ENCODE measurements around the gene NCEH1.
"Not testable (repeated sequence)": the region's sequence is repeated elsewhere in the genome, so short reads cannot be mapped to it uniquely, and the experiment has no call there.

The NCEH1 gene

DNA sequence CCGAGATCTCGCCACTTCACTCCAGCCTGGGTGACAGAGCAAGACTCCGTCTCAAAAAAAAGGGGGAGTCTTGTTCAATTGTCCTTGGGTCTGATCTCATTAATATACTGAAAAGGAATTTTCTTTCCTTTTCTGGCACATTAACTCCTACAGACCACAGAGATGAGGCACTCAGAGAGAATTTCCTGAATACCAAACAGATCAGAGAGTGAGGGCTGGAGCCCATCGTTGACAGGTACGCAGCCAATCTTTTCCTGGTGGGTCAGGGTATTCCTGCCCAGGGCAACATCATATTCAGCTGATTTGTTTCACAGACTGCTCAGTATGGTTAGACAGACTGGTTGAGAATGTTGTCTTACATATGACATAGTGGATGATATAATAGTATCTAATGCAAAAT, 104.8 kb downstream of the NCEH1 start:
- Mint-ChIP-seq H3K36me3 (peaks cover 5% of the 10 kb centered on the region), H3K27me3 (no peaks in the 10 kb centered on the region), H3K4me1 (ENCODE audit: low read depth) (peaks cover 7% of the 10 kb centered on the region), H3K4me3 (no peak overlapping the region), H3K27ac (no peak overlapping the region), H3K9me3 (ENCODE audit: low read depth) (peaks cover 7% of the 10 kb centered on the region)

- Mint-ChIP-seq H3K27me3 (no peaks in the 10 kb centered on the region), H3K4me3 (no peak overlapping the region), H3K4me1 (ENCODE audit: low read depth) (peaks cover 7% of the 10 kb centered on the region), H3K9me3 (ENCODE audit: low read depth) (no peaks in the 10 kb centered on the region), H3K27ac (no peak overlapping the region), H3K36me3 (no peaks in the 10 kb centered on the region)
These were observed 105.8 kb downstream of the NCEH1 start for GRCh38 chr3:172604895-172605646.

GRCh38 chr3:172601066-172601832, 109.6 kb downstream of the NCEH1 start:
- Mint-ChIP-seq H3K36me3 (no peaks in the 10 kb centered on the region), H3K27ac (no peak overlapping the region), H3K4me3 (no peak overlapping the region)

DNA sequence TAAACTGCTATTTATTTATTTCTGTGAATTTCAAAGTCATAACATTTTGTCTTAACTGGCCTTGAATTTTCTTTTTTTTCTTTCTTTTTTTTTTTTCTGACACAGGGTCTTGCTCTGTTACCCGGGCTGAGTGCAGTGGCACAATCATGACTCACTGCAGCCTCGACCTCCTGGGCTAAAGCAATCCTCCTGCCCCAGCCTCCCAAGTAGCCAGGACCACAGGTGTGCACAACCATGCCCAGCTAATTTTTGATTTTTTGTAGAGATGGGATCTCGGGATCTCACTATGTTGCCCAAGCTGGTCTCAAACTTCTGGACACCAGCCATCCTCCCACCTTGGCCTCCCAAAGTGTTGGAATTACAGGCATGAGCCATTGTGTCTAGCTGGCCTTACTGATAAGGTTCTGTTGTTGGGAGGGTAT, 110.2 kb downstream of the NCEH1 start:
- no peak overlapping the region for H3K27ac Mint-ChIP-seq
- no peaks in the 10 kb centered on the region for H3K27me3 Mint-ChIP-seq
- no peaks in the 10 kb centered on the region for H3K36me3 Mint-ChIP-seq
- H3K4me1 Mint-ChIP-seq (ENCODE audit: low read depth): peaks cover 8% of the 10 kb centered on the region
- no peak overlapping the region for H3K4me3 Mint-ChIP-seq
- no peaks in the 10 kb centered on the region for H3K9me3 Mint-ChIP-seq (ENCODE audit: low read depth)

More at GRCh38 chr3:172601066-172601832, 109.6 kb downstream of the NCEH1 start:
- H3K4me1 Mint-ChIP-seq (ENCODE audit: low read depth): peaks cover 2% of the 10 kb centered on the region
- H3K27me3 Mint-ChIP-seq: no peaks in the 10 kb centered on the region
- H3K9me3 Mint-ChIP-seq (ENCODE audit: low read depth): no peaks in the 10 kb centered on the region

DNA sequence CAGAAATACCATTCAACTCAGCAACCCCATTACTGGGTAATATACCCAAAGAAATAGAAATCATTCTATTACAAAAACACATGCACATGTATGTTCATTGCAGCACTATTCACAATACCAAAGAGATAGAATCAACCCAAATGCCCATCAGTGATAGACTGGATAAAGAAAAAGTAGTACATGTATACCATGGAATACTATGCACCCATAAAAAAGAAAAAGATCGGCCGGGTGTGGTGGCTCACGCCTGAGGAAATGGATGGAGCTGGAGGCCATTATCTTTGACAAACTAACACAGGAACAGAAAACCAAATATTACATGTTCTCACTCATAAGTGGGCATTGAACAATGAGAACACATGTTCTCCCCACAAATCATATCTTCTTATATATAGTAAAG, 112.0 kb downstream of the NCEH1 start:
- no peaks in the 10 kb centered on the region for H3K9me3 Mint-ChIP-seq (ENCODE audit: low read depth)

GRCh38 chr3:172596394-172596706, 114.5 kb downstream of the NCEH1 start:
- Mint-ChIP-seq H3K27ac (peak overlapping the region; percentile 79), H3K4me3 (peak overlapping the region; percentile 80), H3K9me3 (ENCODE audit: low read depth) (no peaks in the 10 kb centered on the region), H3K36me3 (peaks cover 2% of the 10 kb centered on the region), H3K27me3 (no peaks in the 10 kb centered on the region), H3K4me1 (ENCODE audit: low read depth) (peaks cover 50% of the 10 kb centered on the region)

More for the DNA sequence above, 112.0 kb downstream of the NCEH1 start:
- no peaks in the 10 kb centered on the region for H3K27me3 Mint-ChIP-seq
- peaks cover 25% of the 10 kb centered on the region for H3K4me1 Mint-ChIP-seq (ENCODE audit: low read depth)
- H3K4me3 Mint-ChIP-seq: no peak overlapping the region
- H3K36me3 Mint-ChIP-seq: no peaks in the 10 kb centered on the region
- H3K27ac Mint-ChIP-seq: no peak overlapping the region

- Mint-ChIP-seq H3K9me3 (ENCODE audit: low read depth) (no peaks in the 10 kb centered on the region), H3K4me3 (peak overlapping the region; percentile 80), H3K36me3 (peaks cover 6% of the 10 kb centered on the region), H3K4me1 (ENCODE audit: low read depth) (peaks cover 55% of the 10 kb centered on the region), H3K27me3 (no peaks in the 10 kb centered on the region), H3K27ac (peak overlapping the region; percentile 79)
These were observed 115.0 kb downstream of the NCEH1 start for GRCh38 chr3:172595664-172596393.

DNA sequence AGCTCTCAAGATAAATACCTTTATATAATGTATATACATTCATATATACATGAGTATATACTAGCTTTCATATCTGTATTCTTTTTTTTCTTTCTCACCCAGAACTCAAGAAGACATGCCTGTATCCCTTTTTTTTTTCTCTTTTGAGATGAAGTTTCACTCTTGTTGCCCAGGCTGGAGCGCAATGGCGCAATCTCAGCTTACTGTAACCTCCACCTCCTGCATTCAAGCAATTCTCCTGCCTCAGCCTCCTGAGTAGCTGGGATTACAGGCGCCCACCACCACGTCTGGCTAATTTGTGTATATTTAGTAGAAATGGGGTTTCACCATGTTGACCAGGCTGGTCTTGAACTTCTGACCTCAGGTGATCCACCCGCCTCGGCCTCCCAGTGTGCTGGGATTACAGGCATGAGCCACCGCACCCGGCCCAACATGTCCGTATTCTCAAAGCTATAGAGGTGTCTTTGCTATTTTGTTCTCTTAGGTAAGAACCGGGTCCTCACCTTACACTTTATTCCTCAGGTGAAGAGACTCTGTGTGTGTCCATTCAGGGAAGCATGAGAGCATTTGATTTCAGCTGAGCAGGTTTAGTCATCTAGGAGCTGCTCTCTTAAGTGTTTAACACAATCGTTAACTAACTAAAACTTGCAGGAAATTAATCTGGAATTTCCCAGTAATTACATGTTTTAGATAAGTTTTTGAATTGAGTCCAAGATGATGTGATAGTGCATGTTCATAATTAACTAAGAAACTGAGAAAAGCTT, 115.8 kb downstream of the NCEH1 start:
- Mint-ChIP-seq H3K36me3 (peaks cover 13% of the 10 kb centered on the region), H3K4me1 (ENCODE audit: low read depth) (peaks cover 62% of the 10 kb centered on the region), H3K4me3 (peak overlapping the region; percentile 80), H3K27ac (peak overlapping the region; percentile 79)
- not testable (repeated sequence) for H3K9me3 Mint-ChIP-seq (ENCODE audit: low read depth); H3K27me3 Mint-ChIP-seq

- H3K9me3 Mint-ChIP-seq (ENCODE audit: low read depth): peaks cover 6% of the 10 kb centered on the region
- no peaks in the 10 kb centered on the region for H3K27me3 Mint-ChIP-seq
- H3K4me1 Mint-ChIP-seq (ENCODE audit: low read depth): peaks cover 68% of the 10 kb centered on the region
- peaks cover 19% of the 10 kb centered on the region for H3K36me3 Mint-ChIP-seq
- peak overlapping the region; percentile 12 for H3K27ac Mint-ChIP-seq
- H3K4me3 Mint-ChIP-seq: no peak overlapping the region
These were observed 117.8 kb downstream of the NCEH1 start for GRCh38 chr3:172592898-172593669.

DNA sequence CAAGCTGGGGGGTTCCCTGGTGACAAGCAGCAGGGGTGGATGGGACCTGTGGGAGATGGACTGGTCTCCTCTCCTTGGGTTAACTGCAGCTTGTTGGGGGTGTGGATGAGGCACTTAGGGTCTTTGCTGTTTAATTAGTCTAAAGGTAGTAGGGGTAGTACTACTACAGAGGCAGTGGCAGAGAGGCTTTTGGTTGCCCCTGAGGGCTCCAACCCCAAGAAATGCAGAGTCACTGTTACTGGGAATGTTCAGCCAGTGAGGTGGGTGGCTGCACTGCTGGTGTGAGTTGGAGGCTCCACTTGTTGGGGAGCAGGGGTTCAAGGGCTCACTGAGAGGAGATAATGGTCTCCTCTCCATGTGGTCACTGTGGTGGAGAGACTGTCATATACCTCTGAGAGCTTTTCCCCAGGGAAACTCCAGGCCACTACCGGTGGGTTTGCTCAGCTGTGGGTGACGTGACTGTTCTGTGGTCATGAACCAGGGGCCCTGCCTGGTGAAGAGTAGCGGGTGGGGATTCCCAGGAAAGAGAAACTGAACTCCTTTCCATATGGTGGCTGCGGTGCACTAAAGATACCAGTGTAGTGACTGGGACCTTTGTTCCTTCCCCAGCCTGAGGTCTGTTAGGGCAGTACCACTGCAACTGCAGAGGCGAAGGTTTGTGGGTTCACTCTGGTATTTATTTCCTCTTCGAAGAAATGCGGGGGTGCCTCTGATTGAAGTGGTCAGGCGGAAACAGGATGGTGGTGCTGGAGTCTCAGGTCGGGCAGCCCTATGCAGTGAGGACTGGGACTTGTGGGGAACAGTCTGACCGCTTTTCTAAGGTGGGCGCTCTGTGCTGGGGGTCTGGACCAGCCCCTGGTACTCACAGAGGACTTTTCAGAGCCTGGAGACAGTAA, 118.7 kb downstream of the NCEH1 start:
- Mint-ChIP-seq H3K9me3 (ENCODE audit: low read depth) (peaks cover 6% of the 10 kb centered on the region), H3K4me1 (ENCODE audit: low read depth) (peaks cover 73% of the 10 kb centered on the region), H3K27ac (peak overlapping the region; percentile 92)

DNA sequence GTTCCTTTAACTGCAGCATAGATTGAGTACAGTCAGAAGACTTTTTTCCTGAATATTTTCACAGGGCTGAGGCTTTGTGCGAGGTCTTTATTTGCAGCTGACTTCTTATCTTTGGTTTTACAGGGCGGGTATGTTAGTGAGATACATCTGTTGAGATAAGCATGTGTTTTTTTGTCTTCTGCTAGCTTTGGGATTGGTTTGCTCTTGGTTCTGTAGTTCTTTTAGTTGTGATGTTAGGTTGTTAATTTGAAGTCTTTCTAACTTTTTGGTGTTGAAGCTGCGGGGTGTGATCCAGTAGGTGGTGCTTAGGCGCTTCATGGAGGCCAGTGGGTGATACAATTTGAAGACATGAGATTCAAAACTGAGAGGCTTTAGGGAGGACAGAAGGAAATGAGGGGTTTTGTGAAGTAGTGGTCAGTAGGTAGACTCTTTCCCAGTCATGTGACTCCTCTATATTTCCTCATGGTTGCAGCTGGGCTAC, 119.7 kb downstream of the NCEH1 start:
- peak overlapping the region; percentile 92 for H3K27ac Mint-ChIP-seq

More for the DNA sequence above, 118.7 kb downstream of the NCEH1 start:
- H3K27me3 Mint-ChIP-seq: no peaks in the 10 kb centered on the region
- H3K36me3 Mint-ChIP-seq: peaks cover 19% of the 10 kb centered on the region
- peak overlapping the region; percentile 71 for H3K4me3 Mint-ChIP-seq

DNA sequence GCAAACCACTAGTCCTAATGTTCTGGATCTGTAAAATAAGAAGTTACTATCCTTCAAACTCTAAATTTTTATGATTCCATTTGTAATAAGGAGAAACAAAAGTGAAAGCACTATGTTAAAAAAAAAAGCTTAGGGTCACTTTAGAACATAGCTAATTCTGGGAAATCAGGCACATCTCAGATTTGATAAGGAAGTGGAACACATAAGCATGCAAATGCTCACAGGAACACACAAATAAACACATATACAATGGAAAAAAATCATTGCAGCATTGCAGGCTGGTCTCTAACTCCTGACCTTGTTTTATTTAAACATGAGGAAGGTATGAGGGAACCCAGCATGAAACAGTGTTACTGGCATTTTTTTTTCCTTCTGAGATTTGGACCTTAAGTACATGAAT, 124.4 kb downstream of the NCEH1 start:
- Mint-ChIP-seq H3K4me3 (no peak overlapping the region), H3K9me3 (ENCODE audit: low read depth) (peaks cover 6% of the 10 kb centered on the region), H3K36me3 (peaks cover 17% of the 10 kb centered on the region), H3K27ac (peak overlapping the region; percentile 13), H3K27me3 (no peaks in the 10 kb centered on the region), H3K4me1 (ENCODE audit: low read depth) (peaks cover 70% of the 10 kb centered on the region)

More for the DNA sequence above, 119.7 kb downstream of the NCEH1 start:
- Mint-ChIP-seq H3K4me3 (peak overlapping the region; percentile 55), H3K9me3 (ENCODE audit: low read depth) (peaks cover 6% of the 10 kb centered on the region), H3K36me3 (peaks cover 19% of the 10 kb centered on the region), H3K4me1 (ENCODE audit: low read depth) (peaks cover 79% of the 10 kb centered on the region), H3K27me3 (no peaks in the 10 kb centered on the region)

- H3K4me1 Mint-ChIP-seq (ENCODE audit: low read depth): peaks cover 70% of the 10 kb centered on the region
These were observed 124.9 kb downstream of the NCEH1 start for GRCh38 chr3:172585954-172586353.

More at GRCh38 chr3:172585954-172586353, 124.9 kb downstream of the NCEH1 start:
- H3K9me3 Mint-ChIP-seq (ENCODE audit: low read depth): peaks cover 6% of the 10 kb centered on the region
- H3K27ac Mint-ChIP-seq: no peak overlapping the region
- no peaks in the 10 kb centered on the region for H3K27me3 Mint-ChIP-seq
- H3K4me3 Mint-ChIP-seq: no peak overlapping the region
- peaks cover 14% of the 10 kb centered on the region for H3K36me3 Mint-ChIP-seq

Measured in activated naive CD8-positive, alpha-beta T cell (primary cell).